HG02938 (cell line): ENCODE data around the gene CALML4.
"Not testable (repeated sequence)": the region's sequence is repeated elsewhere in the genome, so short reads cannot be mapped to it uniquely, and the experiment has no call there.

ENCODE experiments used
- ATAC-seq: cut with Tn5 transposase; IDR thresholded peaks from one replicate; pipeline ENCODE4 v1.9.1; 2021; ENCODE audit warnings: mild to moderate bottlenecking, moderate library complexity; ENCODE audit not compliant: unreplicated experiment

CALML4 gene

DNA sequence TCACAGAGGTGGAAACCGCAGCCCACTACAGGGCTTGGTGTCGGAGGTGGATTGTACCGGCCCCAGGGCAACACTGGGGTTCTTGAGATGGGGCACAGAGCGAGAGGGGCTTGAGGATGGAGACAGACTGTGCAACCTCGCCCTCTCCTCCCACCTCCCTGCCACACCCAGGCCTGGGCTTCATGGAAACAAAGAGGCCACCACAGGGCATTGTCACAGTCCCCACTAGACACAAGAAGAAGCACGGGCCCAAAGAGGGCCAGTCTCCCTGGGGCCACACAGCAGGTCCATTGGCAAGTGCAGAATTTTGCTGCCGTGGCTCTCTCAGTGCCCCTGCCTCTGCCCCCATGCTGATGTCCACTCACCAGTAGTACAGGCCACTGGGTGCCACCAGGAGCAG lies 4.1 kb upstream of the CALML4 start:
- ATAC-seq = no peak

DNA sequence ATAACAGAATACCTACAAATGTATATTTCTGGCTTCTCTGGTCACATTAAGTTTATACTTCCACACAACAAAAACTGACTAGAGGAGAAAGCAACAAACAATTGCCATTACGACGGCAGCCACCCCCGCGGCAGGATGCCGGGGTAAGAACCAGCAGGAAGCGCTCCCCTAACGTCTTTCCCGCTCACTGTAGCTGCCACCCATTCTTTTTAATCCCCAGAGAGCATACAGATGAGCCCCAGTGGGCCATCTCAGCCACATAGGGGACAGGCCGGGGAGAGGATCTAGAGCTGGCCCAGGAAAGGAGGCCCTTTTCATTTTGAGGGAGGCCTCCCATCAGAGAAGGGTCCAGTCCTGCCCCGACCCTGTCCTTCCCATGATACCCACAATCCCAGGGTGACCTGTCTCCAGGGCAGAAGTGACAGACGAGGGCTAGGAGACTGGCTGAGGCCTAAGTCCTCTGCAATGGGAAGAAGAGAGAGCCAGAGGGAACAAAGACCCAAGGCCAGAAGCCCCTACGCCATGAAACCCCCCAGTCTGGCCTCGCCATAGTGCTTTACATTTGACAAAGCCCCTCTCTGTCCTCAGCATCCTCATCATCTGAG lies 3.6 kb upstream of the CALML4 start:
- ATAC-seq = no peak

- ATAC-seq = no peak
These were observed 3.0 kb upstream of the CALML4 start for GRCh38 chr15:68208136-68208535.

- no peak for ATAC-seq
These were observed 2.2 kb upstream of the CALML4 start for GRCh38 chr15:68207176-68207935.

- ATAC-seq = no peak
These were observed 1.6 kb upstream of the CALML4 start for GRCh38 chr15:68206711-68207151.

GRCh38 chr15:68205954-68206539 lies 915 bp upstream of the CALML4 start:
- no peak for ATAC-seq

- ATAC-seq = no peak
These were observed 419 bp upstream of the CALML4 start for GRCh38 chr15:68205558-68205944.

- ATAC-seq = no peak
These were observed 771 bp downstream of the CALML4 start for GRCh38 chr15:68204361-68204760.

DNA sequence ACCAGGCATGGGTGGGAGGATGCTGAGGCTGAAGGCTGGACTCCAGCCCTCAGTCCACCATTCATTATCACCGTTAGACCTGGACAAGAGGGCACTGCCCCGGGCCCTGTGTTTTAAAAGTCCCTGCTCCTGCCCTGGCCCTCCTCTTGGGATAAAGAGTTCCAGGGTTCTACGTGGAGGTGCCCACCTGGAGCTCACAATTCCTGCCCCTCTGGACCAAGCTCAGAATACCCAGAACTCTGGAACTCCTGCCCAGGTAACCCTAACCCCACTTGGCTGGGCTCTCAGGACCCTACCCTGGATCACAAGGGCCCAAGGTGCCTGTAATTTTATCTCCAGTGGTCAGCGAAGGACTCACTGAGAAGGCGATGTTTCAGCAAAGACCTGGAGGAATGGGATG lies 1.2 kb downstream of the CALML4 start:
- ATAC-seq = no peak

GRCh38 chr15:68203486-68203885 lies 1.6 kb downstream of the CALML4 start:
- no peak for ATAC-seq

DNA sequence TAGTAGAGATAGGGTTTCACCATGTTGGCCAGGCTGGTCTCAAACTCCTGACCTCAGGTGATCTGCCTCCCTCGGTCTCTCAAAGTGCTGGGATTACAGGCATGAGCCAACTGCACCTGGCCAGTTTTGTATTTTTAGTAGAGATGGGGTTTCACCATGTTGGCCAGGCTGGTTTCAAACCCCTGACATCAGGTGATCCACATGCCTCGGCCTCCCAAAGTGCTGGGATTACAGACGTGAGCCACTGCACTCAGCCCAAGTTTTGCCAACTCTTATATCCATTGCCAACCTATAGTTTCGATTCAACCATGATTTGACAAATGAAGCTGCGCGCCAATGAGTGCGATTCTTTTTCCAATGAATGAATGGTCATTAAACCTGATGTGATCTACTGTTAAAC lies 2.1 kb downstream of the CALML4 start:
- ATAC-seq = not testable (repeated sequence)

- no peak for ATAC-seq
These were observed 3.3 kb downstream of the CALML4 start for GRCh38 chr15:68201879-68202261.

GRCh38 chr15:68201153-68201878 lies 3.8 kb downstream of the CALML4 start:
- no peak for ATAC-seq

DNA sequence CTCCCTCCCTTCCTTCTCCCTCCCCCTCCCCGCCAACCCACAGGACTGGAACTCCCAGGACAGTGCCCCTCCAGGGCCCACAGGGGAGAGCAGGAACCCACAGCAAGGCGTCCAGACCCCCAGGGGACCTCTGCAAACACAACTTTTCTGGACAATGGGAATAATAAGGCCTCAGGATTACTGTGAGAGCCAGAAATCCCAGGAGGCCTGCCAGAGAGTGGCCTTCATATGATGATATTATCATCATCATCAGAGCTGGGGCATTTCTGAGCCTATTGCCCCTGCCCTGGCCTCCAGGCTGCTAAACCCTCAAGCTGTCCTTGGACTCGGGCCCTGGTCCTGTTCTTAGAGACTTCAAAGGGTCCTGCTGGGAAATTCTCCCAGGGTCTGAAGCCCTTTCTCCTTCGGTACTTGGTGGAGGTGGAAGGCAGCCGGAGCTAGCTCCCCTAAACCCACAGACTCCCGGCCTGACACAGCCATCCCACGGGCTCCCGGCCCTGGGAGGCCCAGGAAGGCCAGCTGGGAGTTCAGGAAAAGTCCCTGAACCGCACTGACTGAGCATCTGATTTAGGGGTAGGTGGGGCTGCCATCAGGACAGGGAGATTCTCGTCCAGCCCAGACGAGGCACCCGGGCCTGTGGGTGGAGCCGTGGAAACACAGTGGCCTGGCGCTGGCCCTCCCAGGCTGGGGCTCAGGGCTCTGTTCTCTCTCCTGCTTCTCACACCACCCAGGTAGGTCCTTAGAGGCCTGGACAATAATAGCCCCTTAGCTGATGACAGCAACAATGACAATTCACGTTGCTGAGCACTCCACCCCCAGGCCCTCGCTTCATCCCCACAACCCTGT lies 4.9 kb downstream of the CALML4 start:
- no peak for ATAC-seq

DNA sequence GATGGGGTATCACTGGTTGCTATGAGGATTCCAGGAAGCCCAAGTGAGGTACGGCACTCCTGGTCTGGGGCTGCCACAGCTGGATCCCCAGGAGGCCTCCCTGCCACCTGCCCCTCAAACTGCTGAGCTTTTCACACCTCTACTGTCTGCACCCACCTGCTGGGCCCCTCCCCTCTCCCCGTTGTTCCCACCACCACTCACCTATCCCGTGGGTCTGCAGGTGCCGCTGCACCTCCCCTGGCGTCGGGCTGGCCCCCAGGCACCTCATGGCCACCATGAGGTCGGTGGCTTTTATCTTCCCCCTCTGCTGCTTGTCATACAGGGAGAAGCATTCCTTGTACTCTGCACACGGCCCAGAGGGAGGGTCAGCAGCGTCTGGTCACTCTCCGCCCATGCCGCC lies 5.8 kb downstream of the CALML4 start:
- no peak for ATAC-seq

DNA sequence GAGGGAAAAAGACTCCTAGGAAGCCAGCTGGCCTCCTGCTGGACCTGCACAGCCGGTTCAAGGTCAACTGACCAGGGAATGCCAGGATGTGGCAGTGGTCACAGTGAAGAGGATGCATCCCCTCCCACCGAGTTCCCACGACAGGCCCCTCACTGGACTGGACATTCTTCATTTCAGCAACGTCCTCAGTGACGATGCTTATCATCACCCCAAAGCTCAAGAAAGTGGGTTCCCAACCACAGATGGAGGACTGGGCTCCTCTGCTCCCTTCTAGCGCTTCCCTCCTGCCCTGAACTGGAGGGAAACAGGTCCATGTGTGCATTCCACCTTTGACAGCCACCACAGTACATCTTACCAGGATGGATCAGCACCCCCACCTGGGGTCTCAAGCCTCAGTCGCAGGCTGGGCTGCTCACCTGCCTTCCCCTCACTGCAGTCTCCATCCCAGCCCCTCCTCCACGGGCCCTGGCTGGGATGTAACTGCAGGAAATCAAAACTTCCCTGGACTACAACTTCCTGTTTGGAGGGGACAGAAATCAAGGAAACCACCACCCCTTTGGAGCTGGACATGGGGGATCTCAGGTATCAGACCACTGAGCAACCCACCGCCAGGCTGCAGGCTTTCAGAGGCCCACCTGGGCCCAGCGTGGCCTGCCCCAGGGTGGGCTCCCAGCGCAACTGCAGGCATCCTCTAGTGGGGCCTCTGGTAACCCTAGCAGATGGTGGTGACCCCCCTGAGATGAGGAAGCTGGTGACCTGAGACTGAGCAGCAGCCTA lies 7.3 kb downstream of the CALML4 start:
- ATAC-seq = no peak

GRCh38 chr15:68197170-68197492 lies 8.0 kb downstream of the CALML4 start:
- no peak for ATAC-seq

DNA sequence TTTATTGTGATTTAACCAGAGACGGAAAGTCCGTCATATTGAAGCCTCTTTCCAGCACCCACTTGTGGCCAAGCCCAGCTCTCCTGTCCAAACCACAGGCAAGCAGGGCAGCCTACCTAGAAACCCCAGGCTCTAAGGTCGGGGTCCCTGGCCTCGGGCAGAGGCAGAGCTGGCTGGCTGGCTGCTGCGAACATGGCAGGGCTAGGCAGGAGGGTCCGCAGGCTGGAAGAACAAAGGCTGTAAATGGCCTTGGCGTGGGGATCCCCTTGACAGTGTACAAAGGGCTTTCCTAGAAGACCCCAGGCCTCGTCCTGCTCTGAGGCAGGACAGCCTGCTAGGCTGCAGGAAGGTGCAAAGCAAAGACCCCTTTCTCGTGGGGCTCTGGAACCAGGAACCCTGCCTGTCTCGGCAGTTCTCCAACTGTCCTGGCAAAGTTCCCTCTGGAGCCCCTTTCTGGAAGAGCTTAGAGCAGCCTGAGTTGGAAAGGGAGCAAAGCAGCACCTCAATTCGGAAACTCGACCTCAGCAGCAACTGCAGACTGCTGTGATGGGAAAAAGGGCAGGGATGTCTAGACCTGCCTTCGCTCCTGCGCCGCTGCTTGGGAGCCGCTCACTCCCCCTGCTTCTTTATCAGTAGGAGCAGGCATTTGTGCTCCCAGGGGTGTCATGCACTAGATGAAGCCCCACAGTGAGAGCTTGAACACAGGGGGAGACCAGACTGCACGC lies 8.5 kb downstream of the CALML4 start:
- no peak for ATAC-seq

DNA sequence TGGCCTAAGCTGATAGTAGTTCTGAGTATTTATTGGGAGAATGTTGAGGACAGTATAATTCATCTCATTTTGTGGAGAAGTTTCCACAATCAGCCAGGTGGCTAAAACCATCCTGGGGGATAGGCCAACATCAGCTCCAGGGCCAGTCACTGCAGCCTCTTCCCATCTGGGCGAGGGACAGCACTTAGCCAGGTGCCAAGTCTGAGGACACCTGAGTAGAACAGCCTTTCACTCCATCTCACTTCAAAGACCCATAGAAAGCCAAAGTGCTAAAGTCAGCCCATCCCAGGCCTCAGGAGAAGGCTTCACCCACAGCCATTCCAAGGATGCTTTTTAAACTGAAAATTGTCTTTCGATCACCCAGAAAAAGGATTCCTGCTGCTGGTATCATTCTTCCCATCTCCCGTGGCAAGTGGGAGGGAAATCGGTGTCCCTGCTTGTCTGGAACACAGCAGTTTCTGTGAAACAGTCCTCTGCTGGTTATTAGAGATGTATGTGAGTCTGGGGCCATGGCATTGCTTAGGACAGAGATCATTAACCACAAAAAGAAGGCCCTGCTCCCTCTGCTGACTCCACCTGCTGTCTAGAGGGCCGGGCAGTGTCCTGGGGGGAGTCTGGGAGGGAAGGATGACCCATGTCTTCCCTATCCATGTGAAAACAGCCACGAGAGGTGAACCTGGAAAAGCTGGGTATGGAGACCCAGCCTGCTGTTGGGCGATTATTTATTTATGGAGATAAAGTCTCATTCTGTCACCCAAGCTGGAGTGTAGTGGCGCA lies 9.6 kb downstream of the CALML4 start:
- ATAC-seq = no peak
